GM19452 (cell line): Measurements from ENCODE around the gene RBM43.
"Not testable (repeated sequence)": the region's sequence is repeated elsewhere in the genome, so short reads cannot be mapped to it uniquely, and the experiment has no call there.

ENCODE experiments used
- ATAC-seq: cut with Tn5 transposase; IDR thresholded peaks from one replicate; pipeline ENCODE4 v1.9.1; 2021; ENCODE audit not compliant: unreplicated experiment

Gene RBM43

GRCh38 chr2:151261231-151261976 is at the start of gene RBM43:
TSS of gene RBM43 (minus strand) at chr2:151261863. CDS start at chr2:151261727, 136 bp downstream.
- peak; percentile 94 for ATAC-seq

DNA sequence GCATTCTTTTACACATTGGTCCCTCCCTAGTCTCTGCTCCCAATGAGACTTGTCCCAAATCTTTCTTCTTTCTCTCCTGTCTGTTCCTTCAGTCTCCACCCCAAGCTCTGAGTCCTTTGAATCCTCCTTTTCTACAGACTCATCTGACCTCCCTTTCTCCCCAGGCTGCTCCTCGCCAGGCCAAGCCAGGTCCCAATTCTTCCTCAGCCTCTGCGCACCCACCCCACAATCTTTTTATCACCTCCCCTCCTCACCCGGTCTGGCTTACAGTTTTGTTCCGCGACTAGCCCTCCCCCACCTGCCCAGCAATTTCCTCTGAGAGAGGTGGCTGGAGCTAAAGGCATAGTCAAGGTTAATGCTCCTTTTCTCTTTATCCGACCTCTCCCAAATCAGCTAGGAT is 48.6 kb upstream of the RBM43 start:
- not testable (repeated sequence) for ATAC-seq

DNA sequence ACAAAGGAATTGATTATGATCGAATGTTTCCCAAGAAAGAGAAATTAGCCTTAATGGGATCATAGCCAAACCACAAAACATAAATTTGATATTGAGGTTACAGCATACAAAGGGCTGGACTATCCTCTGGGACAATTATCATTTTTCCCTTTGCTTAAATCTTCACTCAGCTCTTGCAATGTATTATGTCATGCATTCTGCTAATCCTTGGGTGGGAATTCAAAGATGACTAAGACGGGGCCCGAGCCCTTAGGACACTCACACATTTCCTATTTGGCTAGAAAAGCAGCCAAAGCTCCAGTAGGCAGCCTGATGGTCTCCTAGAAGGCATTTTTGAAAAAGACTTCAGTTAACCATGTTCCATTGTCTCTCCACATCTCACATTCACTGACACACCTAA is 45.0 kb upstream of the RBM43 start:
- no peak for ATAC-seq

- ATAC-seq = no peak
Observed at GRCh38 chr2:151305129-151305691, 43.5 kb upstream of the RBM43 start.

DNA sequence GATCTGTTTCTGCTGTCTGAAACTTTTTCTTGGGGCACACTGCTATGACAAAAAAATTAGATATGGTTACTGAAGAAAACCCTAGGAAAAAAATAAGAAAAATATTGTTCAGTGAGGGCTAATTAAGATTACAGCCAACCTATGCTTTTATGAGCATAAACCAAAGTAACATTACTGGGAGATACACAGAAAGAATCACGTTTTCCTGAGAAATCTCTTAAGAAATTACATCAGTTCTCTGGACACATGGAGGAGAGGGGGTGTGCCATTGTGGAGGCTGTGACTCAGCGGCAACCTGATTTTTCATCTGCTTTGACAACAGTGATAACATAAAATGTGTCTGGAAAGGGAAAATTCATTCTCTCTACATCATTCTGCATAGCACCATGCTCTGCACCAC is 41.2 kb upstream of the RBM43 start:
- no peak for ATAC-seq

- no peak for ATAC-seq
Observed at GRCh38 chr2:151302404-151302803, 40.7 kb upstream of the RBM43 start.

DNA sequence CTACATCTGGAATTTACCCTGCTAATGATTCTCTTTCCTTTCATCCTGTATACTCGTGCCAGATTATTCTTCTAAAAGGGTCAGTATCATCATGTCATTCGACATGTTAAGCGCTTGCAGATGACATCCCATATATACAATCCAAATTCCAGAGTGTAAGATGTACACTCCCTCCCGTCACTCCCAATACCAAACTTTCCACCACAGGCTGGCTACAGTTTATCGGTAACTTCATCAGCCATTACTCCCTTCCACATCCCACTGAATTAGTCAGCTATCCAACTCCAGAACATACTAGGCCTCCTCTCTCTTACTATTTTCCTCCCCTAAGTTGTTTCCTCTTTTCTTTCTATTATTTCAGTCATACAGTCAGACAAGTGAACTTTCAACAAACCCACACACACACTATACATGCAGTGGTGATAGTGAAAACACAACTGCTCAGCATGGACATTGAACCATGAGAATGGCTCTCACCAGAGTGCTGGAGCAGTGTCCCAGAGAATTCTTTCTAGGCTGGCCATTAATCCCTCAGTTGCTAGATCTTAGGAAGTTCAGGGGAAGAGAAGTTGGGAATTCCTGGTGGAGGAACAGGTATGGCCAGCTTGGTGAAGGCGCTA is 38.4 kb upstream of the RBM43 start:
- ATAC-seq = no peak

GRCh38 chr2:151297882-151298281 is 36.2 kb upstream of the RBM43 start:
- peak; percentile 97 for ATAC-seq

- not testable (repeated sequence) for ATAC-seq
Observed at GRCh38 chr2:151295926-151296325, 34.3 kb upstream of the RBM43 start.

GRCh38 chr2:151292546-151292945 is 30.9 kb upstream of the RBM43 start:
- ATAC-seq = no peak

- ATAC-seq = no peak
Observed at GRCh38 chr2:151292141-151292540, 30.5 kb upstream of the RBM43 start.

DNA sequence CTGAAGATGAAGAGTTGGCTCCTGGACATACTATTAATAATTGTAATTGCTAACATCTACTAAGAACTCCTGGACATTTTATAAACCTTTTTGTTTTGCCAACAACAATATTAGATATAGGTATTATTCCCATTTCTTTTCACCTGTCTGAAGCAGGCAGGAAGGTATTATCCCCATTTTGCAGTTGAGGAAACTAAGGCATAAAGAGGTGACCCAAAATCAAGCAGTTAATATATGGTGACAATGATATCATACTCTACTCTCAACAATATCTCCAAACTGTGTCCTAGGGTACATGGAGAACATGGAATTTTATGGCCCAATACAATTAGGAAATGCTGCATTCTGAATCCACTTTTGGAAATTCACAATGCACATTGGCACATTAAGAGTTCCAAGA is 29.6 kb upstream of the RBM43 start:
- ATAC-seq = no peak

- peak; percentile 33 for ATAC-seq
Observed at GRCh38 chr2:151289972-151290866, 28.6 kb upstream of the RBM43 start.

DNA sequence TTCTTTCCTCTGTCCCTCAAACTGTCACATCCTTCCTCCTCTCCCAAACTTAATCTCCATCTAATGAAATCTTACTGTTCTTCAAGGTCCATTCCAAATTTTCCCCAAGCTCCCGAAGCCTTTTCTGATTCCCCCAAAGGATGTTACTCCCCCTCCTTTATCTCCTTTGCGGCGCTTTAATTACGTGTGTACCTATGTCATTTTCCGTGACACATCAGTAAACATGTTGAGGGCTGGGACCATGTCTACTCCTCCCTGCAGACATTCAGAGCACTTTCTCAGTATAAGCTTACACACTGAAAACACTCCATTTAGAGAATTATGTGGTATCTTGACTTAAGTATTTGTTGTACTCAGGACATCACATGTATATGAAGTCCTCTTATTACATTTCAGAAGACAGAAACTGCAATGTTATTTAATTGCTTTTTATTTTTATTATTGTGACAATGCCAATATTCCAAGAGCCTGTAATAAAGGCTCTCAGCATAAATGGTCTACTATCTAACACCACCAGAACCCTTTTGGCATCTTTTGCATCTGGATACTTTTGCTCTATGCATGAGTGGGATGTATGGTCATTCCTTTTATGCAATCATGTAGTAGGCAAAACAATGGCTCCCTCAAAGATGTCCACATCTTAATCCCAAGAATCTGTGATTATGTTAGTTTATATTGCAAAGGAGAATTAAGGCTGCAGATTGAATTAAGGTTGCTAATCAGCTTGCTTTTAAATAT is 26.0 kb upstream of the RBM43 start:
- ATAC-seq = peak; percentile 0

- no peak for ATAC-seq
Observed at GRCh38 chr2:151282401-151282800, 20.7 kb upstream of the RBM43 start.

DNA sequence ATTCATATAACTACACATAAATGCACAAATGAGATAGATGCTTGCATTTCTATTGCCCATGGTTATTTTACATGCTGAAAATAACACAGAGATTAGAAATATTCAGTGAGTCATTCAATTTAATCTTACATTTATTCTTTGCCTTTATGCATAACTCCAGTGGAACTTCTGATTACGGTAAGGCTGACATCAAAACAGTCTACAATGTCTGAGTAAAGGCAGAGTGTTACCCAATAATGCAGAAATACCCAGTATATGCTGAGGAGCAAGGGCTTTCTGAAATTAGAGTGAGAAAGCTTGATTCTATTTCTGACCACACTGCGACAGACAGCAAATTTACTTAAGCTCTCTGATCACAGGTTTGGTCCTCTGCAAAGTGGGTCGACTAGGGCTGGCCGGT is 18.6 kb upstream of the RBM43 start:
- no peak for ATAC-seq

- ATAC-seq = no peak
Observed at GRCh38 chr2:151278487-151278886, 16.8 kb upstream of the RBM43 start.

DNA sequence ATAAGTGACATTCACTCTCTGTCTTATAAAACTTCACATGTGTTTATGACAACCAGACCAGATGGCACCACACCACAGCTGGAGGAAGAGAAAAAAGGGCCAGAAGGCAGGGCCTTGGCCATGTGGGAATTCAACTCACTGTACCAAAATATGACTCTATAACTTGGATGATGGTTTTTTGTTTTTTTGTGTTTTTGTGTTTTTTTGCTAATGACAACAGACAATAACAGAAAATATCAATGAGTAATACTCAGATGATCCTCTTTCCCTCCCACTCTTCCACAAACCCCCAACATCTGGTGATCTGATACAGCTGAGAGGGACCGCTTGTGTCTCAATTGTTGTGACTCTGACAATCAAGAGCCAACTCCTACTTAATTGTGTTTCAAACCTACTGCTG is 15.4 kb upstream of the RBM43 start:
- ATAC-seq = no peak

DNA sequence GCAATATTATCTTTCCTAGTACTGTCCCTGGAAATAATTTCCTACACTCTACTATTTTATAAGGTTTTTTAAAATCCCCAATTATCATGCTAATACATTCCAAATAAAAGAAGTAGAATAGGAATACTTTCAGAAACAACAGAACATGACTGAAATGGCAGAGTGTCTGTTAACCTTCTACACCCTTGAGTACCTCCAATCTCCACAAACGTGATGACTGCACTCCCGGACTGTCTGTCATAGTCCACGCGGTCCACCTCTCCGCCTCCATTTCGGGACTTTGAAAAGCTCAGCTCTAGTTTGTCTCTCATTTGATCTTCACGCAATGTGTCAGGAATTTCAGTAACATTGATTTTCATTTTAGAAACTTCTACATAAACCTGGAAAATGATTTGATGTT is 13.6 kb upstream of the RBM43 start:
- ATAC-seq = no peak

DNA sequence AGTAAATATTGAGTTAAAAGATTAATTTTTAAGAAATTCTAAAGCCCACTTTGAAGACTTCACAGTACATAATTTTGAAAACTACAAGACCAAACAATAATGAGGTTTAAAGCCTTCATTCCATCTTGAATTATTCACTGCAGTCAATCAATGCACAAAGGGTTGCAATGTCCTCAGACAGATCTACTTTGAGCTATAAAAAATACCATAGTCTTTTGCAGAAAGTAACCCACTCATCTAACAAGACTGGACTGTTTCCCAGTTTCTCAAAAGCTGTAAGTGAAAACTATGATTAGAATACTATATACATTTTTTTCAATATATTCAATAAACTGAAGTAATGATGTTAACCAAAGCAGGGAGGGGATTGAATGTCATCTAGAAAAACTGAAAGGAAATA is 10.2 kb upstream of the RBM43 start:
- ATAC-seq = no peak
